Vagina (tissue), 2 donors: ENCODE measurements around the gene SMTN.

Experiments
- POLR2AphosphoS5 ChIP-seq, 2 donors: sonication (generic); formaldehyde crosslinking; IDR thresholded peaks; one replicate each; pipeline ENCODE4 v1.9.0; 2017; ENCODE audit warnings: antibody characterized with exemption in 2 of 2, mild to moderate bottlenecking in 2 of 2, low read depth in 1 of 2; ENCODE audit not compliant: insufficient read depth in 1 of 2
- TF ChIP-seq, protein P1 (sequence below), 3 experiments: fragments of 450-650 bp in 2 of 3; fragments of 200-600 bp in 1 of 3; sonication (generic) in 1 of 3; IDR thresholded peaks; one replicate each; pipeline ENCODE4 v1.5.1; 2017 to 2019; ENCODE audit warnings: antibody characterized with exemption in 3 of 3, mild to moderate bottlenecking in 2 of 3, moderate library complexity in 2 of 3

DNA sequence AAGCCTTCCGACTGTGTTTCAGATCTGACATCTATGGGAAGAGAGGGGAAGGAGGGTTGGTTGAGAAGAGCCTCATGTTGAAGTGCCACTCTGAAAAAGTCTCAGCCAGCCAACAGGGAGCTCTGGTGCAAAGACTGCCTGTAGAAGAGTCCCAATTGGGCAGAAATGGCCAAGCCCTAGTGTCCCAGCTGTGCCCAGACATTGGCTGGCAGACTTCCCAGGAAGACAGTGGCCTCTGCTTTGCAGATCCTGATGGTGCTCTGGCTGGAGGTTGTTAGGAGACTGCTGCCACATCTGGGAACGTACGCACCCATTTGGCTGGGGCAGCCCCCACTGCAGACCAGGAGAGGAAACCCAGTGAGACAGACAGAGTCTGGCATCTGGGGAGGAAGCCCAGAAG, 62.4 kb downstream of the SMTN start:
- no peak for TF ChIP-seq POLR2AphosphoS5 (IDR thresholded peaks at IDR 0.05; ENCODE audit: insufficient read depth in 1 of 2, low read depth in 1 of 2)
- TF ChIP-seq, protein P1, sequence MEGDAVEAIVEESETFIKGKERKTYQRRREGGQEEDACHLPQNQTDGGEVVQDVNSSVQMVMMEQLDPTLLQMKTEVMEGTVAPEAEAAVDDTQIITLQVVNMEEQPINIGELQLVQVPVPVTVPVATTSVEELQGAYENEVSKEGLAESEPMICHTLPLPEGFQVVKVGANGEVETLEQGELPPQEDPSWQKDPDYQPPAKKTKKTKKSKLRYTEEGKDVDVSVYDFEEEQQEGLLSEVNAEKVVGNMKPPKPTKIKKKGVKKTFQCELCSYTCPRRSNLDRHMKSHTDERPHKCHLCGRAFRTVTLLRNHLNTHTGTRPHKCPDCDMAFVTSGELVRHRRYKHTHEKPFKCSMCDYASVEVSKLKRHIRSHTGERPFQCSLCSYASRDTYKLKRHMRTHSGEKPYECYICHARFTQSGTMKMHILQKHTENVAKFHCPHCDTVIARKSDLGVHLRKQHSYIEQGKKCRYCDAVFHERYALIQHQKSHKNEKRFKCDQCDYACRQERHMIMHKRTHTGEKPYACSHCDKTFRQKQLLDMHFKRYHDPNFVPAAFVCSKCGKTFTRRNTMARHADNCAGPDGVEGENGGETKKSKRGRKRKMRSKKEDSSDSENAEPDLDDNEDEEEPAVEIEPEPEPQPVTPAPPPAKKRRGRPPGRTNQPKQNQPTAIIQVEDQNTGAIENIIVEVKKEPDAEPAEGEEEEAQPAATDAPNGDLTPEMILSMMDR (IDR thresholded peaks at IDR 0.05): no peak
